Calu3 (cell line): ENCODE data around the gene CACNA2D2. TPM values are rescaled to one million over a fixed set of nuclear protein-coding genes. Genes with fewer than 3 reads are reported as not detected.

Experiments used
- BruUV-seq: library from RNA; stranded (reverse); fragments of 400-500 nt; replicated peaks from 2 replicates; lab custom pipeline; 2021; lab: Mats Ljungman, UMichigan
- CTCF ChIA-PET: fragments of 300-600 bp; sonication (Branson Sonifier 250); formaldehyde crosslinking; loops from one replicate; lab custom pipeline; 2022; ENCODE audit warnings: antibody characterized with exemption; lab: Charles Lee
- DNase-seq: peaks from one replicate; pipeline ENCODE4 v3.0.0; 2022
- H3K27ac Mint-ChIP-seq: one replicate; pipeline ENCODE4 v1.8.0; 2022; ENCODE audit warnings: mixed read lengths; ENCODE audit not compliant: unreplicated experiment
- H3K27me3 Mint-ChIP-seq: one replicate; pipeline ENCODE4 v1.8.0; 2022; ENCODE audit warnings: mixed read lengths; ENCODE audit not compliant: unreplicated experiment
- H3K36me3 Mint-ChIP-seq: one replicate; pipeline ENCODE4 v1.8.0; 2022; ENCODE audit warnings: mild to moderate bottlenecking, moderate library complexity, mixed read lengths; ENCODE audit not compliant: insufficient read depth, unreplicated experiment
- H3K4me1 Mint-ChIP-seq: one replicate; pipeline ENCODE4 v1.8.0; 2022; ENCODE audit warnings: mild to moderate bottlenecking, low read depth, mixed read lengths; ENCODE audit not compliant: unreplicated experiment
- H3K4me3 Mint-ChIP-seq: one replicate; pipeline ENCODE4 v1.8.0; 2022; ENCODE audit warnings: mild to moderate bottlenecking, low read depth, moderate library complexity, mixed read lengths; ENCODE audit not compliant: unreplicated experiment
- H3K9me3 Mint-ChIP-seq: one replicate; pipeline ENCODE4 v1.8.0; 2022; ENCODE audit warnings: low read depth, mixed read lengths; ENCODE audit not compliant: unreplicated experiment
- intact Hi-C: fragments of 100-400 bp; cut with micrococcal nuclease; formaldehyde crosslinking; loops from one replicate; pipeline ENCODE4 v1.10.0; 2022; ENCODE audit not compliant: unreplicated experiment
- total RNA-seq: library from RNA; stranded (reverse); gene quantifications from 2 replicates; pipeline ENCODE4 v1.2.3, GENCODE V29; 2022
- TF ChIP-seq, protein P1 (sequence below): fragments of 200-600 bp; IDR thresholded peaks from one replicate; pipeline ENCODE4 v1.8.0; 2022; ENCODE audit warnings: antibody characterized with exemption; ENCODE audit not compliant: unreplicated experiment

CACNA2D2 gene
- total RNA-seq, 1 experiment from 2014 or later: 0.12 TPM

DNA sequence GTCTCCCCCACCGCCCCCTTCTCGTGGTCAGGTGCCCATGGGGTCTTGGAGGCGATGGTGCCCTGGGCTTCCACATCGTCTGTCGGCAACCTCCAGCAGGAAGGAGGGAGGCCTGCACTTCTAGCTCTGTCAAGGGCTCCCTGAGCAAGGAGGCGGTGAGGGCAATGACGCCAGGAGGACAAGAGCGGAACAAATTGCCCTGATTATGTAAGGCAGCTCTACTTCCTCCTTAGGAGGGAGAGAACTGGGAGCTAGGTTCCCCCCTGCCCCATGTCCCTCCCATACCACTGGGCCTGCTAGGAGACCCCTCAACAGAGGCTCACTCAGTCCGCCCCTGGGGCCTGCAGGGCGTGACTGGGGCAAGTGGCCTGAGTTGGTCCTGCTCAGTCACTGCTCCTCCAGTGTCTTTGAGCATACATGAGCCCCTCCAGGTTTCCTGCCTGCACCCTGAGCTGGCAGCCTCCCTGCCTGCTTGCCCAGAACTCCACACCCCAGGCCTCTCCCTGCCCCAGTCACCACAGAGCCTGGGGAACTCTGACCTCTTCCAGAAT is 56.1 kb downstream of the CACNA2D2 start:
- intact Hi-C loops: no loop called here

DNA sequence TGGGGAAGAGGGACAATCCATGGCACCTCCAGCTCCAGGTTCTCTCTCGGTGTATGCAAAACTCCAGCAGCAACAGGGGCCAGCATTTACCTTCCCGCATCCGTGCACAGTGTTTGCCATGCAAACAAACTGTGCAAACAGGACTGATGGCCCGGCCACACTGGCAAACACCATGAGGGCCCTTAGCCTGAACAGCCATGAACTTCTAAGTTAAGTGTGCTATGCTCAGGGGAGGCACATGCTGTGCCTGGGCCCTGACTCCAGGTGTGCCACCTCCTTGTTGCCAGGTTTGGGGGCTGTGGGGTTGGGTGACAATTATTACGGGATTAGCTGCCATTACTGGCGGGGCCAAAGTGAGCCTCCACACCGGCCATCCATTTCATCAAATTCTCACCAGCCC is 57.5 kb downstream of the CACNA2D2 start:
- no peaks in the 10 kb centered on the region for H3K36me3 Mint-ChIP-seq
- intact Hi-C loops: no loop called here
- CTCF ChIA-PET: no interaction called here
- peaks cover 72% of the 10 kb centered on the region for H3K27me3 Mint-ChIP-seq
- no TSS peak for BruUV-seq
- no peak for DNase-seq
- H3K27ac Mint-ChIP-seq: no peak overlapping the region
- no peaks in the 10 kb centered on the region for H3K4me1 Mint-ChIP-seq
- TF ChIP-seq, protein P1, sequence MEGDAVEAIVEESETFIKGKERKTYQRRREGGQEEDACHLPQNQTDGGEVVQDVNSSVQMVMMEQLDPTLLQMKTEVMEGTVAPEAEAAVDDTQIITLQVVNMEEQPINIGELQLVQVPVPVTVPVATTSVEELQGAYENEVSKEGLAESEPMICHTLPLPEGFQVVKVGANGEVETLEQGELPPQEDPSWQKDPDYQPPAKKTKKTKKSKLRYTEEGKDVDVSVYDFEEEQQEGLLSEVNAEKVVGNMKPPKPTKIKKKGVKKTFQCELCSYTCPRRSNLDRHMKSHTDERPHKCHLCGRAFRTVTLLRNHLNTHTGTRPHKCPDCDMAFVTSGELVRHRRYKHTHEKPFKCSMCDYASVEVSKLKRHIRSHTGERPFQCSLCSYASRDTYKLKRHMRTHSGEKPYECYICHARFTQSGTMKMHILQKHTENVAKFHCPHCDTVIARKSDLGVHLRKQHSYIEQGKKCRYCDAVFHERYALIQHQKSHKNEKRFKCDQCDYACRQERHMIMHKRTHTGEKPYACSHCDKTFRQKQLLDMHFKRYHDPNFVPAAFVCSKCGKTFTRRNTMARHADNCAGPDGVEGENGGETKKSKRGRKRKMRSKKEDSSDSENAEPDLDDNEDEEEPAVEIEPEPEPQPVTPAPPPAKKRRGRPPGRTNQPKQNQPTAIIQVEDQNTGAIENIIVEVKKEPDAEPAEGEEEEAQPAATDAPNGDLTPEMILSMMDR: no peak
- no peak overlapping the region for H3K4me3 Mint-ChIP-seq
- H3K9me3 Mint-ChIP-seq: no peaks in the 10 kb centered on the region

More for the DNA sequence above, 56.1 kb downstream of the CACNA2D2 start:
- no peaks in the 10 kb centered on the region for H3K4me1 Mint-ChIP-seq
- no TSS peak for BruUV-seq
- CTCF ChIA-PET: interaction anchor here (0.6 kb wide), 1 partner anchor 15 kb away, joined by 5 read pairs; no protein-coding TSS in a partner anchor
- TF ChIP-seq, protein P1: no peak
- no peak for DNase-seq
- H3K36me3 Mint-ChIP-seq: no peaks in the 10 kb centered on the region
- peaks cover 65% of the 10 kb centered on the region for H3K27me3 Mint-ChIP-seq
- H3K4me3 Mint-ChIP-seq: no peak overlapping the region
- no peaks in the 10 kb centered on the region for H3K9me3 Mint-ChIP-seq
- no peak overlapping the region for H3K27ac Mint-ChIP-seq

DNA sequence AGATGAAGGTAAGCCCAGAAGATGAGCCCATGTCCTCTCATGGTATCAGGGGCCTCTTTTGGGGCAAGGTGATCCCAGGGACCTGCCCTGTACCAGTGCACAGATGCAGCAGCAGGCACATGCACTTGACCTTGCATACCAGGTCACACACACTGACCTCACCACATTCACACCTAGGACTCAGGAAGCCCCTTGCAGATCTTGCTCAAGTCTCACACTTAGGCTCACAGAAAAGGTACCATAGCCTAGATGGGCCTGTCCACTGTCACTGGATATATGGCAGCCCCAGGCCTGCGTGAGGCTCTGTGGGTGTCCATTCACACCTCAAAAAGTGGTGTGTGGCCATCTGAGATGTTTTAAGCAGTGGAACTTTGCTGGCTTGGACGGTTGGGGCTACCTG is 58.7 kb downstream of the CACNA2D2 start:
- intact Hi-C loops: no loop called here
- H3K27me3 Mint-ChIP-seq: peaks cover 83% of the 10 kb centered on the region
- H3K27ac Mint-ChIP-seq: no peak overlapping the region
- DNase-seq: no peak
- no peaks in the 10 kb centered on the region for H3K4me1 Mint-ChIP-seq
- no peak overlapping the region for H3K4me3 Mint-ChIP-seq
- BruUV-seq: no TSS peak
- no peaks in the 10 kb centered on the region for H3K9me3 Mint-ChIP-seq
- CTCF ChIA-PET: no interaction called here
- TF ChIP-seq, protein P1: no peak
- no peaks in the 10 kb centered on the region for H3K36me3 Mint-ChIP-seq

DNA sequence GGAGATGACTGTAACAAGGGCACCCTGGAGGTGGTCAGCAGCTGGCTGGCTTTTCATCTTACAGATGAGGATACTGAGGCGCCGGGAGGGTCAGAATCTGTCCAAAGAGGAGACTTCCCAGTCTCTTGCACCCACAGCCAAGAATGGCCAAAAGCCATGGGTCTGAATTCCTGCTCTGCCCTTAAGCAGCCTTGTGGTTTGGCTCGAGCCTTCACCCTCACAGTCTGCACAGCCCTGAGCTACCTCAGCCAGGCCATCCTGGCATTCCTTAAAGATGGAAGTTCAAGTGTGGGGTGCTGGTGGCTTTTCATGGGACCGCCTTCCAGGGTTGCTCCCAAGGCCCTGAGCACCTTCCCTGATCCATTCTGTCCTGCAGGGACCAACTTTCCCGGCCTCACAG is 59.2 kb downstream of the CACNA2D2 start:
- CTCF ChIA-PET: no interaction called here
- peaks cover 87% of the 10 kb centered on the region for H3K27me3 Mint-ChIP-seq
- no peaks in the 10 kb centered on the region for H3K4me1 Mint-ChIP-seq
- H3K36me3 Mint-ChIP-seq: no peaks in the 10 kb centered on the region
- TF ChIP-seq, protein P1: no peak
- H3K4me3 Mint-ChIP-seq: no peak overlapping the region
- no TSS peak for BruUV-seq
- H3K9me3 Mint-ChIP-seq: no peaks in the 10 kb centered on the region
- intact Hi-C loops: no loop called here
- no peak overlapping the region for H3K27ac Mint-ChIP-seq
- DNase-seq: no peak
